ENCODE measurements around the gene SH3RF3.

SH3RF3 gene

DNA sequence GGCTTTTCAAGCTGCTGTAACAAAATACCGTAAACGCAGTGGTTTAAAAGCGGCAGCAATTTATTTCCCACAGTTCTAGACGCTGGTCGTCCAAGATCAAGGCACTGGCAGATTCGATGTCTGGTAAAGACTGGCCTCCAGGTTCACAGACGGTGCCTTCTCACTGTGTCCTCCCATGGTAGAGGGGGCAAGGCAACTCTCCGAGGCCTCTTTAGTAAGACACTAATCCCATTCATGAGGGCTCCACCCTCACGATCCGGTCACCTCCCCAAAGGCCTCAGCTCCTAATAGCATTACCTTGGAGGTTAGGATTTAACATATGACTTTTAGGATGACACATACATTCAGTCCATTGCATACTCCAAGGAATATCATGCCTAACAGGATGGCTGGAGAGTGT, 117.2 kb downstream of the SH3RF3 start:
- DNase-seq, result no peak

DNA sequence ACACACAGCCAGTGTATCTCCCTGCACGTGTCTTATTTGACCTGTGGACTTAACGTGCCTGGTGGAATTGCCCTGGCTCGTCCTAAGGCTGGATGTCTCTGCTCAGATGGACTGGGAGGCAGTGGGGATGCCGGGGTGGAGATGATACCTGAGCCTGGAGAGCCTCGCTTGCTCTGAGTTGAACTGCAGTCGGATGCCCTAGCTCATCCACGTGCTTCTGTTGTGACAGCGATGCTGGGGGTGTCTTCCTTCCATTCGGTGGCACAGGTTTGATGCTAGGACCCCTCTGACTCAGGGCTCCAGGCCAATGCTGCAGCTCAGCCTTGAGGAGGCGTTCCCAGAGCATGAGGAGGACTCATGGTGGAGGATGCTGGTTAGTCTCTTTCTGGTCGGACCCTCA, 117.6 kb downstream of the SH3RF3 start:
- DNase-seq, result no peak

DNA sequence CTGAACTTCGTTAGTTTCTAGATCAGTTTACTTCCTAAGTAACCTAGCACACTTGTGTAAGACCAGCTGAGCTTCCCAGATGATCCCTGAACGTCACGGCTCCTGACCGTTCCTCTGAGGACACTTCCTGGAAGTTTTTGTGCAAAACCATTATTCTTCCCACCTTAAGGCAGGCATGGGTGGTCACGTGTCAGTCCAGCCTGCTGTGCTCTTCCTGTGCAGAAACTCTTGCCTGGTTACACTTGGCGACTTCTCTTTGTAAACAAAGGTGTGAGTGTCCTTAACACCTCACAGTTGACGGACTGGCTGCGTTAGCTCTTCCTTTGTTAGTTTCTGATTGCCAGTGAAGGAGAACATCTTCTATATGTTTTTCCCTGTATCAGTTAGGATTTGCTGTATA, 118.3 kb downstream of the SH3RF3 start:
- DNase-seq, result no peak

DNA sequence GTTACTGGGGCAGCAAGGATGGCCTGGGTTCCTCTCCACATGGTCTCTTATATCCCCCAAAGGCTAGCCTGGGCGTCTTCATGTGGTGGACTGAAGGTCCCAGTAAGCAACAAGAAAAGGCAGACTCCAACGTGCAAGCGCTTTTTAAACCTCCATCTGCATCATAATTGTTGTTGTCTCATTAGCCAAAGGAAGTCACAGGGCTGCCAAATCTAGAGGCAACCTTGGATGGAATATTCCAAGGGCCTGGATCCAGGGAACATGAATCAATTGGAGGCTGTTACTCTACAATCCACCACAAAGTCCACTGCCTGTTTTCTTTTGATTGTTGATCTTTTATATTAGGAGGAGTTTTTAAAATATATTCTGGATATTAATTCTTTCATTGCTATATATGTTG, 118.8 kb downstream of the SH3RF3 start:
- no peak for DNase-seq

DNA sequence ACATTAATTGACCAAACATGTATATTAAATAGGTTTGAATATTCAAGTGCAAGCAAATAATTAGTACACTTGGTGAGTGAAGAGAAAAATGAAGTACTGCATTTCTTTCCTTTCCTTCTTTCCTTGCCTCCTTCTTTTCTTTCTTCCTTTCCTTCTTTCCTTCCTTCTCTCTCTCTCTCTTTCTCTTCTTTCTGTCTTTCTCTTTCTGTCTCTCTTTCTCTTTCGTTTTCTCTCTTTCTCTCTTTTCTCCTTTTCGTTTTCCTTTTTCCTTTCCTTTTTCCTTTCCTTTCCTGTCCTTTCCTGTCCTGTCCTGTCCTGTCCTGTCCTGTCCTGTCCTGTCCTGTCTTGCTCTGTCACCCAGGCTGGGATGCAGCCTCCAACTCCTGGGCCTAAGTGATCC, 119.6 kb downstream of the SH3RF3 start:
- DNase-seq, result no peak

DNA sequence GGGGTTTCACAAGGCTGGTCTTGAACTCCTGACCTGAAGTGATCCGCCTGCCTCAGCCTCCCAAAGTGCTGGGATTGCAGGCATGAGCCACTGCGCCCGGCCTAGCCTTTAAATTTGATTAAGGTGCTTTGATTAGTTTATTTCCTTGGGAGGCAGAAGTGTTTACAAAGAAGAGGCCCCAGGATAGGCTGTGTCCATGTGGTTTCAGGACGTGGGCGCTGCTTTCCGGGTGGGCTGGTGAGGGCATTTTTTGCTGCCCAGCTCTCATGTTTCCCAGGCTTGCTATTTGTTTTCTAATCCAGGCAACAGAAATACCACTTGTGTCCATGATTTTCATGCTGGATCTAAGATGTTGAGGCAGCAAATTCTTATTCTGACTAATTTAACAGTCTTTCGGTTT, 124.2 kb downstream of the SH3RF3 start:
- no peak for DNase-seq

DNA sequence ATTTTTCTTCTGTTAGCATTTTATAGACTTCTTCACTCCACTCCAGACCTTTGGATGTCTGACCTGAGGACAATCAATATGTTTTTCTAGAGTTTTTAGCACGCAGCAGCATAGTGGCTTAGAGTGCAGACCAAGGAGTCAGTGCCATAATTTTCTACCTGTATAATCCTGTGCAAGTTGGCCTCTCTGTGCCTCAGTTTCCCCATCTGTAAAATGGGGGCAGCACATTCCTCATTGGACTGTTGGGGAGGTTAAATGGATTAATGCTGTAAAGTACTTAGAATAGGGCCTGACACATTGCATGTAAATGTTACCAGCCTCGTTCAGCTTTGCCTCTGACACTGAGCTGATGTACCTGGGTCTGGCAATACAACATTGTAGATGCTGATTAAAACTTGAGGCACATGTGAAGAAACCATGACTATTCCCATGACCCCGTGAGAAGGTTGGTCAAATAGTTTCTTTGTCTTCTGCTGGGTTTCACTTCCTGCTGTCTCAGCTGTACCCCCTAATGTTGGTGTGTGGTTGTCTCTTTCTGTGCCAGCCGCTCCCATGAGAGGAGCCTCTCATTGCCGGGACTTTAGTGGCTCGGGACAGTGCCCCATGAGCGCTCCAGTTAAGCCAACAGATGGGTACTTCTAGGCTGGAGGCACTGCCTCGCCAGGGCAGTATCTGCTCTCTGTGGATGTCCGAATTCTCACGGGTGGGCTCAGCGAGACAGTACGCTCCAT, 125.3 kb downstream of the SH3RF3 start:
- no peak for DNase-seq

DNA sequence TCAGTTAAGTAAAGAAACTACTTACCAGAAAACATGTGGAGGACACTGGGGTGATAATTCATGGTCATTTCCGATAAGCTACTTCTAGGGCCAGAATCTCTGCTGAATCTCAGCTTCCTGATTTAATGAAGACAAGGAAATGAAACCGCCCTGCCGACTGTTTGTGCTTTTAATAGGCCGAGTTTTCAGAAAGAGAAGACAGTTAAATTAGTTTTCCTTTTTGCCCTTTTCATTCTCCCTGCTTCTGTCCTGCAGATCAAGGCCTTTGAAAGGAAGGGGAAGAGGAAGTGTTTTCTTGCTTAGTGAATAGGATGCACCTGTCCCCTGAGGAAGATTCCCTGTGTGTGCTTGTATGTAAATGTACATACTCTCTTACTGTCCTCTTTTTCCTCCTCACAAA, 126.6 kb downstream of the SH3RF3 start:
- DNase-seq, result no peak

DNA sequence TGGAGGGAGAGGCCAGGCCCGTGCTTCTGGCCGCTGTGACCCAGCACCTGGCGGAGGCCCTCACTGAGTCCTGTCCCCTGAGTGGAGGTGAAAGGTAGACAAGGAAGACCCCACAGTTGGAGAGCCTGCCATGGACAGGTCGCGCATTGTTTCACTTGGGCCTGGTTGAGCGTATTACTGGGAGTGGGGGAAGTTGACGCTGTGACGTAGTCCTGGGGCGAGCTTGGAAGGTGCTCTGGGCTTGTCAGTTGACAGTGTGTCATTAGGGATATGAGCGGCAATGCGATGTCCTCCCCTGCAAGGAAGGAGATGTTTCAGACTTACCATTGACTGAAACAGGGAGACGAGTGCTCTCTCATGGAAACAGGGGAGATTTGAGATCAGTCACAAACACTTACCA, 127.1 kb downstream of the SH3RF3 start:
- no peak for DNase-seq

DNA sequence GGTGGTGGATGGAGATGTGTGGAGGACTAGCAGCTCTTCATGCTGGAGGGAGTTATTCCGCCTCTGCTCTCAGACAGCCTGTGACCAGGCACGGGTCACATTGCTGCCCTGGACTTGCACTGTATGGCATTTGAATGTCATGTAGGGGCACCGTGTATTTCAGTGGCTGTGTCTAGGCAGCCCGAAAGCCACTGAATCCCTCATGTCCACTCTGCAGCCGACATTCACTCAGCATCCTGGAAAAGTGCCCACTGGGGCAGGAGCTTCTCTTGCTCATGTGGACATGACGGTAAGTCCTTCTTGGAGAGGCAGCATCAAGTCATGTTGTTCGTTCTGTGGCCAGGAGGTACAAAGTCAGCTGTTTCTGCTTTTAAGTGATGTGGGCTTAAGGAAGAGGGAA, 127.9 kb downstream of the SH3RF3 start:
- DNase-seq, result no peak

DNA sequence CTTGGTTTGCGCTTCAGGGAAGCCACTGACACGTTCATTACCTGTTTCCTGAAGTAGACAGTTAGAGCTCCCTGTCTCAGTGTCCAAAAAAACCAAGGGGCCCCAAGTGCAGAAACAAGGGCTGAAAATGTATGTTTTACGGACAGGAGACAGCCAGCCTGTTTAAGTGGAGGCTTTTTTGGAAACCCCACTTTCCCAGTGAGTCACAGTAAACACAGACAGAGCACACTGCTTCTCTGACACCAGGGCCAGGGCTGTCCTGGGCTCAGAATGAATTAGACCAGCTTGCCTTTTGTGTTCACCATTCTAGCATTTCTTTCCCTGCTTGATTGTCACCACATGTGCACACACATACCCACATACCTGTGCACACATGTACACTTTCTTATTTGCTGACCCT, 128.6 kb downstream of the SH3RF3 start:
- no peak for DNase-seq

DNA sequence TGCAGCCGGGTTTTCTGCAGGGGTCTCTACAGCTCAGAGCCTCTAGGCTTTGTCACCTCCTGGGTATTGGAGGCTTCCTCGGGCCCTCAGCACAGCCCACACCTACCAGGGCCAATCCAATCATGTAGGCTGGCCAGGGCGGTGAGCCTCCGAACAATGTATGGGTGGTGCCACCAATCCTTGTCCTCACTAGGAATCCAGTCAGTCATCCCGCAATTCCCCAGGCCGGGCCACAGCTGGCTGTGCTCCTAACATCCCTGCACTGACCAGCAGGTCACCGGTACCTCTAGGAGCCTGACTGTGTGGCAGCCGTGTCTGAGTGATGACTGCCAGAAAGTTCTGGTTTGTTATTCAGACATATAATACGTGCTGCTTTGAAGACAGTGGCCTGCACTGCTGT, 129.4 kb downstream of the SH3RF3 start:
- DNase-seq, result no peak

DNA sequence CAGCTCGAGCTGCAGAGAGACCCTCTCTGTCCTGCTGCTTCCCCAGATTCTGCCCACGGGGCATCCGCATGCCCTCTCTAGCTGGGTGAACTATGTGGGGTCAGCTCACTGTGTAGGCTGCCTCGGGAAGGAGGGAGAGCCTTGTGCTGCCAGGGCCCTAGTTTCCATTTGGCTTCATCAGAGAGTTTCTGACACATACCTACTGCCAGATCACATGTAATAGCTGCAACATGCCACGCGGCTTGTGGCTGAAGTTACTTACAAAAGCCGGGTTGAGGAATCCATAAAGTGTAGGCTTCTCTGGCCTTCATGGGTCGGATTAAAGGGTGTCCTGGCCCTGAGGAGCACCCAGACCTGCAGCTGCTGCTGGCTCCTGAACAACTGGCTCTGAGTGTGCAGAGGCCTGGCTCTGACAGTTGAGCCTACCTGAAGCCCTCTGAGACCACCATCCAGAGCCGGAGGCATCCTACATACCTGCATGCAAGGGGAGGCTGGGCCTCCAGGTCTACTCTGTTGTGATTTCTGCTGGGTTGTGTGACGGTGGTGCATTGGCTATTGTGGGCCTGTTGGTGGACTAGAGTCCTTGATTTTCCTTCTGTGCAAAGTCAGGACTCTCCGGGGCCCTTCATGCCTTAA, 130.0 kb downstream of the SH3RF3 start:
- no peak for DNase-seq

DNA sequence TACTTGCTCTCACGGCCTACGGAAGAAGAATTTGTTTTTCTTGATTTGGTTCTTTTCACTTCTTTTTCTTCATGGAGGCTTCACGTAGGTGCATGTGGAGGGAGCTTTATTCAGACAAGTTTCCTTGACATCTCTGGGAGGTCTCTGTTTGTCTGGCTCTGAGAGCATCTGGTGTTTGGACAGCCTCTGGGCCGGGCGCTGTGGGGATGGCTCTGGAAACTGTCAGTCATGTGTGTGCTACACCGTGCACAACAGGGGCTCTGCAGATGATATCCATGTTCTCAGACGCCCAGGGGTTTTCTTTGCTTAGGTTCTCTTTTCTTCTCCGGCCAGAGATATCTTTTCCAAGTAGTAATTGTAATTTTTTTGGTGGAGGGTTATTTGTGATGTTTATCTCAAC, 130.7 kb downstream of the SH3RF3 start:
- DNase-seq, result no peak

DNA sequence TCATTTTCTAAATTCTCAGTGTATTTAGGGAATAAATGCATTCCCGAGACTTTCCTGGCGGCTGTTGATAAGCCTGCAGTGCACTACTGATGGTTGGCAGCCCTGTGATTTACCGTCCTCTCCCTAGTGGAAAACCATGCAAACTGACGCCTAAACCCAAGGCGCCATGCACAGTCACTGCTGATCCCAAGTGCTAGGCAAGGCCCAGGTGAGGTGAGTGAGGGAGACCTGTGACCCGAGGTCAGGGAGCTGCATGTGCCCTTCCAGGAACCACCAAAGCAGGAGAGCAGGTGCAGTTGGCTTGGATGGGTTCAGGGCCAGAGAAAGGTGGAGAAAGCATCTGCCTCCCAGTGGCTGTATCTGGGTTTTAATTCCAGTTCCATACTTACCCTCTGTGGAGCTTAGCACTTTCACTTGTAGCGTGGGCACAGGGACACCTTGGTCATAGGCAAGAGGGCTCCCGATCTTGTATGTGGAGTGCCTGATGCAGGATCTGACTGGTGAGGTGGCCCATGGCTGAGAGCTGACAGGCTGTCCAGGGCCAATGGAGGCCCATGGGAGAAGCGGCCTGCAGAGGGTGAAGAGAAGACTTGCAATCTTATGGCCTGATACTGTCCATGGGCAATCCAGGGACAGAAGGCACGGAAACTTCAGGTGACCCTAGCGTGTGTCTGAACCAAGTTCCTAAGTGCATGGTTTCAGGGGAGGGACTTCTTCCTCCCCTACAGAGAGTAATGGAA, 131.3 kb downstream of the SH3RF3 start:
- DNase-seq, result no peak

DNA sequence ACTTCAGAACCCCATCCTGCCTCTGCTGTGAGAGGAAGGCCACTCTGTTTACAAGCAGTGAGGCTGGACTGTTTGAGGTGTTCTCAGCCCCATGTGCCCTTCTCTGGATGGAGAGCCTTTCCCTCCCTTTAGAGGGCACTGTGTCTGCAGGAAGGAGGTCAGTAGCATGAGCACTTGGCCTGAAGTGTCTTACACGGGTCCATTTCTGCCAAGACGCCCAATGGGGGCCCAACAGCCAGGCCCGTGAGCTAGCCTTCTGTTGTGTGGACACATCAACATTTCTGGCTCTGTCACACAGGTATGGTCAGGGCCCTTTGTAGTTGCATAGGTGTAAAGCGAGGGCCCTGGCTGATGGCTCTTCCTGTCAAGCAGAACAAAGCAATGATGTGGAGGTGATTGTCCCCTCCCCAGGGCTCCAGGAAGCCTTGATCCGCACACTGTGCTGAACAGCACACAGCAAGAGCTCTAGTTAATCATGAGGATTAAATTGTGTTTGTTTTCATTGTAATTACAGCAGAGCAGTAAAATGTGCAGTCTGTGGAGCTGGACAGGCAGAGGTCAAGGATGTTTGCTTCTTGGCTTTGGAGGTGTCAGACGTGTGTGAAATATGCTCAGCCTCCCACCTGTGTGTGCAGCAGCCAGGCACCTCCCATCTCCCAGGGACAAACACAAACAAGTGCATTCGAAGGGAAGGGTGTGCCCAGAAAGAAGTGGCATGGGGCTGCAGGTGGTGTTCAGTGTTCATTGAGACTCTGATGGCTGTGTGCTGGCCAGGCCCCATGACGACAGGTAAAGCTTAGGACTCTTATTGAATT, 132.1 kb downstream of the SH3RF3 start:
- no peak for DNase-seq

DNA sequence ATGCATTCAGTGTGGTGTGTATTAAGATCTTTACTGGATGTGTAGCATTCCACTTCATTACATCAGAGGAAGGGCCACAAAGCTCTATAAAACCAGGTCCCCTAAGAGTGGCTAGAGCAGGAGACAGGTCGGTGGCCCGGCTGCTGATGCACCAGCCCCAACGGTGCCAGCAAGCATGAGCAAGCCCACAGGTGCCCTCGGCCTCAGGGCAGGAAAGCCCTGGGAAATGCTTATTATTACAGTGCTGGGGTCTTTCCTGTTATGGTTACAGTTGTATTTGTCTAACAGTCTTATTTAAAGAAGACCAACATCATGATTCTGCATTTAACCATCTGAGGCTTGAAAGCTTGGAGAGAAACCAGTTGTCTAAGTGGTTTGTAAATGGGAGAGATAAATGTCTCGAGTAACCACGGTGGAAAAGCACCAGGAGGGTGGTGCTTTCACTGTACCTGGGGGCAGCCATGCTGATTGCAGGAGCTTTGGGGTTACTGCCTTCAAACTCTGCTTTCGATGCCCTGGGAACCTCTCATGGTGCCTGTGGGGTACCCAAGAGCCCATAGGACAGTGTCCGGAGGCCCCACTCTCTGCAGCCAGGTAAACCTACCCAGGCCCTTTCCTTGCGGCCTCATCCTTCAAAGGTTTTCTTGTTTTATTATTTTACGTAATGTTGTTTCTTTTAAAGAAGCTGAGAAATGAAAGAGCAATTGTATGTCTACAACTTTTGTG, 133.1 kb downstream of the SH3RF3 start:
- no peak for DNase-seq

DNA sequence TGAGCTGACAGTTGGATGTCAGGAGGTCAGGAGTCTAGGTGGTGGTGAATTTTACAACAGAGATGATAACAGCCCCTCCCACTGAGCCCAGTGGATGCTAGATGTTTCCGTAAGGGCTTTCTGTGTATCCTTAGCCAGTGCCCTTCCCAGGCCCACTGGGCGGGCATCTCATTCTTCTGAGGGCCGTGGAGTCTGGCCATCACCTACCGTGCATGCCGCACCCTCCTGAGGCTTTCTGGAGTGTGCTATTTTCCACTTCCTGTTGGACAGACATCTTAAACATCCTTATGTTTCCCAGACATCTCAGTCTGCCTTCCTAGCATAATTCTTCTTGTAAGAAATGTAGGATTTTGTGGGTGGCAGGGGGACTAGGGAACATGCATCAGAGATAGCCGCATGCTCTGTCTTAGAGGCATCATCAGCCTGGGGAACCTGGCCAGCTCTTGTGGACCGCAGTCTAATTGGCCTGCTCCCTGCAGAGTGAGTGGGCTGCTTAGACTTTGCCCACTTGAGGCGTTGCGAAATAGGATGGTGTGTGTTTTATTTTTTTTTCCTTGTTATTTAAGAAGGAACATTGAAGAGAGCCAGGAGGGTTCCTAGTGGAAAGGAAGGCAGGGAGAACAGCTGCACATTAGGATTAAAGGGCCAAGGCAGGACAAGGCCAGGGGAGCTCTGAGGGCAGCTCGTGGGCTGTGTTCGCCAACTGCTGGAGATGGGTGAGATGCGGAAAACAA, 135.8 kb downstream of the SH3RF3 start:
- DNase-seq, result no peak

DNA sequence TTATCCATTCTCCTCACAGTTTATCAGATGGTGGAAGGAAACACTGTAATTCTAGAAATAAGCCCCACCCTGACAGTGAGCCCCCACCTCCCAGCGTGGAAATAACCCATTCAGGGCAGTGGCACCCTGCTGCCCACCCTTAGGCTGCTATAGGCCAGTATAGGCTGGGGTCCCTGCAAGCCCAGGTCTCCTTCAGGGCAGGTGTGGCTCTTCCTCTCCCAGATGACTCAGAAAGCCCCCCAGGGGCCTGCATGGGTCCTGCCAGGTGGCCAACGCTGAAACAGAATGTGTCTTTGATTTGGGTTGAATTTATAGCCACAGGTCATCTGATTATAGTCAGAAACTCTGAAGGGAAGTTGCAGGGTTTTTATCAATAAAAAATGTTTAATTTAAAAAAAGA, 136.4 kb downstream of the SH3RF3 start:
- no peak for DNase-seq

DNA sequence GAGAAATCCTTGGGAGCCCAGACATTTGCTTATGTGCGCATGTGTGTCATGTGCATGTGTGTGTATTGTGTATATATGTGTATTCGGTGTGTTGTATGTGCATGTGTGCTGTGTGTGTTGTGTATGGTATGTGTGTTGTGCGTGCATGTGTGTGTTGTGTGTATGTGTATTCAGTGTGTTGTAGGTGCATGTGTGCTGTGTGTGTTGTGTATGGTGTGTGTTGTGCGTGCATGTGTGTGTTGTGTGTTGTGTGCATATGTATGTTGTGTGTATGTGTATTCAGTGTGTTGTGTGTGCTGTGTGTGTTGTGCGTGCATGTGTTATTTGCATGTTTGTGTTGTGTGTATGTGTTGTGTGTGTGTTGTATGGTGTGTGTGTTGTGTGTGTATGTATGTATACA, 136.9 kb downstream of the SH3RF3 start:
- DNase-seq, result no peak

DNA sequence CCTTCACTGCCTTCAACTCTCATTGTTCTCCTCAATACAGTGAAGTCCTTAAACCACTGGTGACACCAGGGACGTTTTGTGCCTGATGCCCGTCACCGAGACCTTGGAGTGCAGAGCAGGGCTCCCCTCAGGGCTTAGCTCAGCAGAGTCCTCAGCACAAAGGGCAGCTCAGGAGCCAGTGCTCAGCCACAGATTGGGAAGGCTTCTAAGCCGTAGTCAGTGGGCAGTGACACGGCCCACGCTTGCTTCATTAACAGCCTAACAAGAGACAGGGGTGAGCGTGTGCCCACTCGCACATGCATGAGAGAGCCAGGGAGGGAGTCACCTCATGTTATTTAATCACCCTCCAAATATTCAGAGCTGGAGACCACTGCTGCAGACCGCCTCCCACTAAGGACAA, 137.5 kb downstream of the SH3RF3 start:
- DNase-seq, result no peak

Measured in CD4-positive, alpha-beta T cell treated with Interleukin-21 for 1 hour (primary cell).